Sigmoid colon (tissue), 7 donors: ENCODE measurements around the gene CYS1. TPM values are rescaled to one million over a fixed set of nuclear protein-coding genes. Genes with fewer than 3 reads are reported as not detected.

Experiments
- DNase-seq: peaks from one replicate; pipeline ENCODE4 v3.0.0-alpha.2; 2019
- H3K27ac ChIP-seq, 4 donors: fragments of 200-600 bp; sonication (generic); one replicate each; pipeline ENCODE4 v1.5.1; 2016 to 2019; ENCODE audit warnings: mild to moderate bottlenecking in 1 of 4
- H3K27me3 ChIP-seq, 3 donors: fragments of 200-600 bp; sonication (generic); one replicate each; pipeline ENCODE4 v1.5.1; 2019; ENCODE audit warnings: mild to moderate bottlenecking in 1 of 3
- H3K36me3 ChIP-seq, 4 donors: fragments of 200-600 bp; sonication (generic); one replicate each; pipeline ENCODE4 v1.5.1; 2016 to 2019
- H3K4me1 ChIP-seq, 4 donors: fragments of 200-600 bp; sonication (generic); one replicate each; pipeline ENCODE4 v1.5.1; 2017 to 2019
- H3K4me3 ChIP-seq, 4 donors: fragments of 200-600 bp; sonication (generic); one replicate each; pipeline ENCODE4 v1.5.1; 2017 to 2019; ENCODE audit warnings: mild to moderate bottlenecking in 2 of 4, moderate library complexity in 1 of 4
- H3K9me3 ChIP-seq, 4 donors: fragments of 200-600 bp in 3 of 4; sonication (generic) in 3 of 4; one replicate each; pipeline versions ENCODE4 v1.5.1 to v1.6.1; 2013 to 2019
- CTCF ChIP-seq, 4 experiments: fragments of 450-650 bp in 3 of 4; fragments of 200-600 bp in 1 of 4; IDR thresholded peaks; one replicate each; pipeline ENCODE4 v1.5.1; 2016 to 2019; ENCODE audit warnings: antibody characterized with exemption in 4 of 4, mild to moderate bottlenecking in 3 of 4, moderate library complexity in 2 of 4
- EP300 ChIP-seq, 4 donors: sonication (generic); formaldehyde crosslinking; IDR thresholded peaks; one replicate each; pipeline ENCODE4 v1.6.1; 2017; ENCODE audit warnings: antibody characterized with exemption in 4 of 4
- POLR2A ChIP-seq, 2 donors: fragments of 450-650 bp; IDR thresholded peaks; one replicate each; pipeline ENCODE4 v1.6.1; 2016; ENCODE audit warnings: antibody characterized with exemption in 2 of 2, mild to moderate bottlenecking in 2 of 2, moderate library complexity in 2 of 2
- POLR2AphosphoS5 ChIP-seq, 4 donors: sonication (generic); formaldehyde crosslinking; IDR thresholded peaks; one replicate each; pipeline ENCODE4 v1.6.1; 2017; ENCODE audit warnings: antibody characterized with exemption in 4 of 4
- WGBS, 2 donors: extraction: QIAGEN DNeasy Blood & Tissue Kit; methylation state at CpG; one replicate each; pipeline ENCODE4 v1.1.7; 2013; 5-methylcytosine and 5-hydroxymethylcytosine counted together
- intact Hi-C: fragments of 100-400 bp; cut with DNase I; formaldehyde crosslinking; loops from one replicate; pipeline ENCODE4 v1.15.1; 2023
- polyA plus RNA-seq, 3 donors: library from polyadenylated mRNA; stranded (reverse); fragments of 200-250 nt; gene quantifications; one replicate each; pipeline ENCODE4 v1.2.3, GENCODE V29; 2013
- total RNA-seq, 4 donors: library from RNA; depleted of rRNA; stranded (reverse); fragments of >200 nt; gene quantifications; one replicate each; pipeline ENCODE4 v1.1.0, GENCODE V29; 2016
- donor health status: healthy with polysubstance abuse.
- donor health status: Bipolar disorder and iron deficiency.
- donor health status: healthy.

Gene CYS1
- total and polyA plus RNA-seq, 7 donors, result 0.46 to 24.6 (median 7.5) TPM

- intact Hi-C loops, result loop anchor here (2.0 to 10.0 kb wide), 3 partner anchors 34 to 485 kb away; partner anchors contain the start of genes ADAM17 and YWHAQ
Observed at GRCh38 chr2:10042301-10043161, 37.7 kb downstream of the CYS1 start.

GRCh38 chr2:10041711-10042110 is 38.5 kb downstream of the CYS1 start:
- H3K4me3 ChIP-seq, result peak overlapping the region in 3 of 4 donors; percentile 51 to 58 (median 52)
- no peaks in the 10 kb centered on the region for H3K9me3 ChIP-seq
- H3K4me1 ChIP-seq, result peaks cover 0 to 87% (median 81%) of the 10 kb centered on the region in 4 donors
- H3K27ac ChIP-seq, result peak overlapping the region; percentile 93 to 97 (median 95)
- peaks cover 0 to 10% (median 0%) of the 10 kb centered on the region in 4 donors for H3K36me3 ChIP-seq
- no peak for TF ChIP-seq EP300 (IDR thresholded peaks at IDR 0.05)
- no peak for TF ChIP-seq POLR2AphosphoS5 (IDR thresholded peaks at IDR 0.05)
- TF ChIP-seq CTCF (IDR thresholded peaks at IDR 0.05), result no peak
- TF ChIP-seq POLR2A (IDR thresholded peaks at IDR 0.05), result no peak
- peak; percentile 75 for DNase-seq
- H3K27me3 ChIP-seq, result no peaks in the 10 kb centered on the region
- WGBS, 2 donors, result 92 to 95% methylated on average over 14 of the region's 14 CpGs
- intact Hi-C loops, result loop anchor here (2.0 to 10.0 kb wide), 3 partner anchors 33 to 484 kb away; partner anchors contain the start of genes ADAM17 and YWHAQ

More at GRCh38 chr2:10042301-10043161, 37.7 kb downstream of the CYS1 start:
- Histone ChIP-seq H3K36me3 (peaks cover 0 to 18% (median 4%) of the 10 kb centered on the region in 4 donors), H3K4me1 (peaks cover 0 to 87% (median 81%) of the 10 kb centered on the region in 4 donors), H3K4me3 (peak overlapping the region; percentile 51 to 58 (median 52)), H3K27me3 (no peaks in the 10 kb centered on the region), H3K9me3 (no peaks in the 10 kb centered on the region), H3K27ac (peak overlapping the region; percentile 93 to 97 (median 95))
- peak in 1 of 4 experiments; percentile 17 for TF ChIP-seq CTCF (IDR thresholded peaks at IDR 0.05)
- peak in 1 of 2 donors; percentile 11 for TF ChIP-seq POLR2A (IDR thresholded peaks at IDR 0.05)
- TF ChIP-seq EP300 (IDR thresholded peaks at IDR 0.05), result peak in 1 of 4 donors; percentile 5
- TF ChIP-seq POLR2AphosphoS5 (IDR thresholded peaks at IDR 0.05), result peak; percentile 17 to 74 (median 61)
- 33 to 68% methylated on average over 54 of the region's 54 CpGs for WGBS, 2 donors
- DNase-seq, result peak; percentile 96

- intact Hi-C loops, result loop anchor here (5.0 to 10.0 kb wide), 2 partner anchors 405 to 483 kb away; partner anchors contain the start of genes ADAM17 and YWHAQ
- H3K4me1 ChIP-seq, result peaks cover 0 to 82% (median 77%) of the 10 kb centered on the region in 4 donors
- no peak overlapping the region for H3K4me3 ChIP-seq
- no peaks in the 10 kb centered on the region for H3K9me3 ChIP-seq
- H3K27ac ChIP-seq, result peak overlapping the region; percentile 93 to 97 (median 95)
- no peaks in the 10 kb centered on the region for H3K27me3 ChIP-seq
- no peak for TF ChIP-seq EP300 (IDR thresholded peaks at IDR 0.05)
- peak in 2 of 4 experiments; percentile 5 to 20 for TF ChIP-seq CTCF (IDR thresholded peaks at IDR 0.05)
- no peak for TF ChIP-seq POLR2A (IDR thresholded peaks at IDR 0.05)
- TF ChIP-seq POLR2AphosphoS5 (IDR thresholded peaks at IDR 0.05), result peak in 3 of 4 donors; percentile 16 to 56 (median 54)
- 86 to 91% methylated on average over 16 of the region's 16 CpGs for WGBS, 2 donors
- peak; percentile 94 for DNase-seq
- H3K36me3 ChIP-seq, result no peaks in the 10 kb centered on the region
Observed at GRCh38 chr2:10039658-10040410, 40.4 kb downstream of the CYS1 start.

- H3K9me3 ChIP-seq, result no peaks in the 10 kb centered on the region
- TF ChIP-seq POLR2A (IDR thresholded peaks at IDR 0.05) (no peak), EP300 (IDR thresholded peaks at IDR 0.05) (no peak), POLR2AphosphoS5 (IDR thresholded peaks at IDR 0.05) (no peak), CTCF (IDR thresholded peaks at IDR 0.05) (no peak)
- no peak overlapping the region for H3K4me3 ChIP-seq
- intact Hi-C loops, result no loop called here
- H3K4me1 ChIP-seq, result peaks cover 0 to 75% (median 72%) of the 10 kb centered on the region in 4 donors
- peak overlapping the region; percentile 10 to 96 (median 94) for H3K27ac ChIP-seq
- H3K27me3 ChIP-seq, result no peaks in the 10 kb centered on the region
- H3K36me3 ChIP-seq, result no peaks in the 10 kb centered on the region
- no peak for DNase-seq
Observed at GRCh38 chr2:10038716-10039115, 41.5 kb downstream of the CYS1 start.
